Spleen (tissue), 7 donors: ENCODE measurements around the gene GADD45G.

Experiments
- CTCF ChIP-seq, 11 experiments: fragments of 200-600 bp in 7 of 11; fragments of 450-650 bp in 4 of 11; sonication (generic) in 4 of 11; IDR thresholded peaks in 8 of 11; conservative IDR thresholded peaks in 3 of 11; 1 replicate in 7 of 11; 2 replicates in 4 of 11; pipeline versions ENCODE4 v1.4.0 to v1.8.0; 2016 to 2021; ENCODE audit warnings: antibody characterized with exemption in 11 of 11, inconsistent platforms in 4 of 11, mild to moderate bottlenecking in 1 of 11
- POLR2AphosphoS5 ChIP-seq, 3 donors: sonication (generic); formaldehyde crosslinking; IDR thresholded peaks; one replicate each; pipeline ENCODE4 v1.5.1; 2017; ENCODE audit warnings: antibody characterized with exemption in 3 of 3
- donor health status: DM: no; HTN: no; CAD: no; lungs with moderate emphysema.
- donor health status: DM: no; HTN: no; CAD: no.
- donor health status: DM: no; HTN: no; CAD: no.

DNA sequence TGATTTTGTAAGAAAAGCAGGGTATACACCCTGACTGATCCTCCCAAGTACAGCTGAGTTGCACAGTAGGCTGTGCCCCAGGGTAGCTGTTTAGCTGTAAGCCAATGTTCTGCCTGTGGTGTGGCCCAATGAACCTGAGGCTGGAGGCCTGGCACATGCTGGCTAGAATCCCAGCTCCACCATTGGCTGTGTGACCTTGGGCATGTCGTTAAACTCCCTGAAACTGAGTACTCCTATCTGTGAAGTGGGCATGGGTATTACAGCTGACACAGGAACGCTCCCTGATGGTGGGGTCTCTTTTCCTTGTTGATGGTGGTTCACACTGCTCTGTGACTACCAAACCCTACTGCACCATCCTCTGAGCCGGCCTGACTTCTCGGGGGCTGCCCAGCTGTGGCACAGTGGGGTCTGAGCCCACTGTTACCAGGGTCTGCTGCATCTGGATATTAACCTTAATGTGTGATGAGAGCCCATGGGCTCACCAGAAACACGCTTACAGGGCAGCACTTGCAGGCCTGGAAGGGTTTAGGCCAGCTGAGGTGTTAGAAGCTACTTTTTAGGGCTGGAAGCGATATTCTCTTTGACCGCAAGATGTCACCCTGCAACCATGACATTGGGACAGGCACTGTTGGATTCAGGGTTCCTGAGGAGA, 7.0 kb upstream of the GADD45G start:
- peak; percentile 48 to 89 (median 74) for TF ChIP-seq CTCF (IDR thresholded peaks at IDR 0.05 in 8 of 11, conservative IDR thresholded peaks at IDR 0.05 in 3 of 11)
- TF ChIP-seq POLR2AphosphoS5 (IDR thresholded peaks at IDR 0.05): no peak
